ENCODE measurements around the gene MOGAT3. TPM values are rescaled to one million over a fixed set of nuclear protein-coding genes. Genes with fewer than 3 reads are reported as not detected.
A peak's percentile ranks its signal among the peaks of the same experiment; 100 is the strongest.

MOGAT3 gene
- total and polyA plus RNA-seq, 2 experiments from 2014 or later: 0.44 TPM; not detected in 1

DNA sequence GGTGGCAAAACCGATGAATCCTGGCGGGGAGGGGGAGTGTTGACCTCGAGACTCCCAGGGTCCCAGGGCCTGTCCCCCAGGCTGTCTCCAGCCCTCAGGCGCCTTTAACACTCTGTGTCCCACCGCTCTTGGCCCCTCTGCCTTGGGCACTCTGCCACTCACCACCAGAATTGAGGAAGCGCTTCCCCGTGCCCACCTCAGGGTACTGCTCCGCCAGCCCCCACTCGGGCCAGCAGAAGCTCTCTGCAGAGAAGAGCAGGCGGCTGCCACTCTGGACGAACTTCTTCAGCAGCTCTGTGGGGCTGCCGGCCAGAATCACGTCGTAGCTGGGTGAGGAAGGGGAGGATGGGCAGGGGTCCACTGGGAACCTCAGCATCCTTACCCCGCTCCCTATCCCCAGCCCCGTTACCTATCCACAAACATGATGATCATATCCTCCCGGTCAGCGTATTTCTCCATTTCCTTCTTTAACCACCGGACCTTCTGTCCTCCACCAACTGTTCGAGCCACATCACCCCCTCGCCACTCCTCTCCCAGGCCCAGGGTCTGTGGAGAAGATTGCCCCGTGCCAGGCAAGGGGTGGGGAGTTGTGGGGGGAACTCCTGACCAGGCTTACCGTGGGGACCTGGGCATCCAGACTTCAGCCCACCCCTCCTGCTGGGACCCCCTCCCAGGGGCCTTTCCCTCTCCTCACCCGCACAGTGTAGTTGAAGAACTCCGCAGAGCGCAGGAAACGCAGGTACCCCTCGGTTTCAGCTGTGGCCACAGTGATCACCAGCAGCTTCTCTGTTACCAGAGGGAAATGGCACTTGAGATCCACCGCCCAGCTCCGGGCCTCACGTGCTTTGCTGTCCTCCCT lies 15.4 kb upstream of the MOGAT3 start:
- no peak overlapping the region for H3K27ac ChIP-seq (ENCODE audit: low read depth)
- H3K9me2 ChIP-seq (ENCODE audit: insufficient read depth): no peaks in the 10 kb centered on the region
- no peaks in the 10 kb centered on the region for H3K27me3 ChIP-seq (ENCODE audit: insufficient read depth)
- no peaks in the 10 kb centered on the region for H3K36me3 ChIP-seq (ENCODE audit: insufficient read depth)
- H3K79me2 ChIP-seq (replicated peaks; ENCODE audit: insufficient read depth): peaks cover 32% of the 10 kb centered on the region
- H3K4me3 ChIP-seq: peak overlapping the region; percentile 64
- H3K4me1 ChIP-seq (ENCODE audit: insufficient read depth): peaks cover 12% of the 10 kb centered on the region
- 0 out of 2 replicates have a peak, but pooled peaks cover 3% of the 10 kb centered on the region for H3F3A ChIP-seq (replicated peaks; ENCODE audit: low read depth)
- H3K27me3 Mint-ChIP-seq (ENCODE audit: insufficient read depth, low read depth, poor library complexity): peaks cover 12% of the 10 kb centered on the region
- peak overlapping the region; percentile 97 for H3K4me3 Mint-ChIP-seq
- ATAC-seq (peak; percentile 3; the same call in 2 of the 3 replicates), DNase-seq (ENCODE audit: low spot score) (no peak)
- 0 out of 2 replicates have a peak, but pooled peaks cover 4% of the 10 kb centered on the region for H4K20me1 ChIP-seq (replicated peaks; ENCODE audit: insufficient read depth)
- TF ChIP-seq CTCF (conservative IDR thresholded peaks at IDR 0.05; ENCODE audit: low read depth in 2 of 2) (no peak), NANOG (IDR thresholded peaks at IDR 0.05; ENCODE audit: borderline replicate concordance) (no peak), ETS1 (IDR thresholded peaks at IDR 0.05) (no peak), JUNB (IDR thresholded peaks at IDR 0.05; ENCODE audit: unreplicated experiment) (no peak), POLR2AphosphoS5 (IDR thresholded peaks at IDR 0.05; ENCODE audit: low read depth) (no peak), ZNF462 (CRISPR knock-in tag; IDR thresholded peaks at IDR 0.05) (no peak), EZH2phosphoT487 (IDR thresholded peaks at IDR 0.05; ENCODE audit: unreplicated experiment) (no peak), CREB1 (CRISPR knock-in tag; IDR thresholded peaks at IDR 0.05; ENCODE audit: low read depth) (no peak), ZNF114 (CRISPR knock-in tag; IDR thresholded peaks at IDR 0.05) (no peak), EZH2 (IDR thresholded peaks at IDR 0.05; ENCODE audit: low read depth, unreplicated experiment) (no peak), ZNF331 (CRISPR knock-in tag; IDR thresholded peaks at IDR 0.05; ENCODE audit: low read depth) (no peak), STAT1 (IDR thresholded peaks at IDR 0.05; ENCODE audit: unreplicated experiment) (no peak)
- TF ChIP-seq, protein P1, sequence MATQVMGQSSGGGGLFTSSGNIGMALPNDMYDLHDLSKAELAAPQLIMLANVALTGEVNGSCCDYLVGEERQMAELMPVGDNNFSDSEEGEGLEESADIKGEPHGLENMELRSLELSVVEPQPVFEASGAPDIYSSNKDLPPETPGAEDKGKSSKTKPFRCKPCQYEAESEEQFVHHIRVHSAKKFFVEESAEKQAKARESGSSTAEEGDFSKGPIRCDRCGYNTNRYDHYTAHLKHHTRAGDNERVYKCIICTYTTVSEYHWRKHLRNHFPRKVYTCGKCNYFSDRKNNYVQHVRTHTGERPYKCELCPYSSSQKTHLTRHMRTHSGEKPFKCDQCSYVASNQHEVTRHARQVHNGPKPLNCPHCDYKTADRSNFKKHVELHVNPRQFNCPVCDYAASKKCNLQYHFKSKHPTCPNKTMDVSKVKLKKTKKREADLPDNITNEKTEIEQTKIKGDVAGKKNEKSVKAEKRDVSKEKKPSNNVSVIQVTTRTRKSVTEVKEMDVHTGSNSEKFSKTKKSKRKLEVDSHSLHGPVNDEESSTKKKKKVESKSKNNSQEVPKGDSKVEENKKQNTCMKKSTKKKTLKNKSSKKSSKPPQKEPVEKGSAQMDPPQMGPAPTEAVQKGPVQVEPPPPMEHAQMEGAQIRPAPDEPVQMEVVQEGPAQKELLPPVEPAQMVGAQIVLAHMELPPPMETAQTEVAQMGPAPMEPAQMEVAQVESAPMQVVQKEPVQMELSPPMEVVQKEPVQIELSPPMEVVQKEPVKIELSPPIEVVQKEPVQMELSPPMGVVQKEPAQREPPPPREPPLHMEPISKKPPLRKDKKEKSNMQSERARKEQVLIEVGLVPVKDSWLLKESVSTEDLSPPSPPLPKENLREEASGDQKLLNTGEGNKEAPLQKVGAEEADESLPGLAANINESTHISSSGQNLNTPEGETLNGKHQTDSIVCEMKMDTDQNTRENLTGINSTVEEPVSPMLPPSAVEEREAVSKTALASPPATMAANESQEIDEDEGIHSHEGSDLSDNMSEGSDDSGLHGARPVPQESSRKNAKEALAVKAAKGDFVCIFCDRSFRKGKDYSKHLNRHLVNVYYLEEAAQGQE (IDR thresholded peaks at IDR 0.05; ENCODE audit: unreplicated experiment): no peak
- H3K9me3 Mint-ChIP-seq: no peaks in the 10 kb centered on the region
- H3K4me2 ChIP-seq: peak overlapping the region; percentile 77
- H2AFZ ChIP-seq: peak overlapping the region; percentile 66; the same call in 1 of the 2 replicates
- peaks cover 5% of the 10 kb centered on the region for H3K36me3 Mint-ChIP-seq (ENCODE audit: low read depth)
- no peak overlapping the region for H3K27ac Mint-ChIP-seq
- H3K4me1 Mint-ChIP-seq: peaks cover 15% of the 10 kb centered on the region; the same call in 2 of the 3 replicates
